ENCODE data around the gene DDX10.
"Not testable (repeated sequence)": the region's sequence is repeated elsewhere in the genome, so short reads cannot be mapped to it uniquely, and the experiment has no call there.

Gene DDX10

DNA sequence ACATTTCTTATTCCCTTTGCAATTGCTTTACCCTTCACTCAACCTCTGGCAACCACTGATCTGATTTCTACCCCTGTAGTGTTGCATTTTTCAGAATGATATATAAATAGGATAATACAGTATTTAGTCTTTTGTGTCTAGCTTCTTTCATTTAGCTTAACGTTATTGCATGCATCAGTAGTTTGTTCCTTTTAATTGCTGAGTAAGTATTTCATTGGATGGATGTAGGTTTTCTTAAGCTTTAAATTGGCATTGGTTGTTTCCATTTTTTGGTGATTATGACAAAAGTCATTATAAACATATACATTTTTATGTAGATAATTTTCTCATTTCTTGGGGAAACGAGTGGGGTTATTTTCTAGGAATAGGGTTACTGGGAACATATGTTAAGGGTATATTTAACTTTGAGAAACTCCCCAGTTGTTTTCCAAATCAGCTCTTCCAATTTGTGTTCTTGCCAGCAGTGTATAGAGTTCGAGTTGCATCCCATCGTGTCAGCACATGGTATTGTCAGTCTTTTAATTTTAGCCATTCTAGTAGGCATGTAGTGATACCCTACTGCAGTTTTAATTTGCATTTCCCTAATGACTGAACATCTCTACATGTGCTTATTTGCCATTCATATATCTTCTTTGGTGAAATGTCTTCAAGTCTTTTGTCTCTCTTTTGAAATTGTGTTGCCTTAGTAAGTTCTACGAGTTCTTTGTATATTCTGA lies 60.3 kb downstream of the DDX10 start:
- DNase-seq = no peak

DNA sequence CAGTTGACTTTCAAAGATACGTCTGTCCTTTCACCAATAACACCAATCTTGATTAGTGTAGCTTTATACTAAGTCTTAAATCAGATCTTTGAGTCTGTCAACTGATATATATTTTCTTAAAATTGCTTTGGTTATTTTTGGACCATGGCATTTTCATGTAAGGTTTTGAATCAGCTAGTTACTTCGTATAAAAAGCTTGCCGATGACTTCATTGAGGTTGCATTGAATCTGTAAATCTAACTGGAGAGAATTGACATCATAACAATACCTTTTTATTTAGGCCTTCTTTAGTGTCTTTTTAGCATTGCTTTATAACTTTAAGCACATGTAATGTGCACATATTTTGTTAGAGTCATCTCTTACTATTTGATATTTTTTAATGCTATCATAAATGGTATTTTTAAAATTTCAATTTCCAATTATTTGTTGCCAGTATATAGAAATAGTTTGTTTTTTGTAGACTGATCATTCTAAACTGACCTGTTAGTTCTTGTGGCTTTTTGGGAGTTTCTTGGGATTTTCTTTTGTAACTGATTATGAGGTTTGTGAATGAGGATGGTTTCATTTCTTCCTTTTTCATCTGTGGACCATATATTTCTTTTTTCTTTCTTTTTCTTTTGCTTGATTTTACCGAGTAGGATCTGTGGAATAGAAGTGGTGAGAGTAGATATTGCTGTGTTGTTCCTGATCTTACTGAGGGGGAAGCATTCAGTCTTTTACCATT lies 61.4 kb downstream of the DDX10 start:
- no peak for DNase-seq

DNA sequence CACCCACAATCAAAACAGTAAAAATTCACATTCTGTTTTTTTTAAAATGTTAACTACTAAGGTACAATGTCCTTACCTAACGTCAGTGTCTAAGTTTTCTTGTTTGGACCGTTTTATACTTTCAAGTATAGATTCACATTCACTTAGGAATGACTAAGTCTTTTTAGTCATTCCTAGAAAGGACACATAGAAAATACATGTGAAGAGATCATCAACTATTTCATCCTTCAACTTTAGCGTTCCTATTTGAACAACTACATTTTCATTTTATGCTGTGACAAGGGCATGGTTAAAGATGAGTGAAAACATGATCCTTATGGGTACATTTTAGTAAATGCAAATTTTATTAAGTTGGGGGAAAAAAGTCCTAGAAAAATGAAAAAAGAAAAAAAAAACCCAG lies 62.8 kb downstream of the DDX10 start:
- no peak for DNase-seq

DNA sequence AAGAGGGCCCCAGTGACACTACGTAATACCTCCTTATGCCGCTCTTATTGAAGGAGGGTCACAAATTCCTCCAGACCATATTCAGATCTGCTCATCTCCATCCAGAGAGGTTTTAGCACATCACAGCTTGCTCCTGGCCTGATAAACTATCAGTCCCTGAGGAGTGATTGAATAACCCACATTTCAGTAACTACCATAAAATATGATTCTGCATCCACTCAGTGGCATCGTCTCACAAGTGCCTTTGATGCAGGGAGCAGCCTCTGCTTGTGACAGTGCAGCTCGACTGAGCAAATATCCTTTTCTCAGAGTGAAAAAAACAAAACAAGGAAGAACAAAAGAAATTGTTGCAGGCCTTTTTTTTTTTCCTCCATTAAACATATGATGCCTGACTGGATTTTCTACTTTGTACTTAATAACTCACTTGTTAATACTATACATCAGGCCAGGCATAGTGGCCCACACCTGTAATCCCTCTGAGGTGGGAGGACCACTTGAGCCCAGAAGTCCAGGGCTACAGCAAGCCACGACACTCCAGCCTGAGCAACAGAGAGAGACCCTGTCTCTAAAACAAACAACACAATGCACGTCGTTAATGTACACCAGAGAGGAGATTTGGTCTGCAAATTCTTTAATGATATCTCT lies 64.5 kb downstream of the DDX10 start:
- DNase-seq = no peak

DNA sequence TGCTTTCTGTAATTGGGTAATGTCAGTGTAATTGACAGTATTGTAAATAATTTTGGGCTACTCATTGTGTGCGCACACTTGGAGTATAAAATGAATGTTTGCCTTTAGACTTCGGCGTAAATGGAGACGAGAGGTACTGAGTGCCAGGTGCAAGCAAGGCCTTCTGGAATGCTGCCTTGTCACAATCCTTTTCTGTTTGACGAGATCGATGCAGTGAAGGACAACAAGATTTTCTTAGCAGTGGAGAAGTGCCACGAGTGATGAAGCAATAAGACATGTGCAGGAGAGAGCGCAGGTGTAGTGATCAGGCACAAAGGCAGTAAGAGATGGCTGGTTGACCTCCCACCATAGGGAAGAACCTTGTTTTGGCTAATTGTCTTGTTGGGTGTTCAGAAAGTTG lies 67.5 kb downstream of the DDX10 start:
- no peak for DNase-seq

DNA sequence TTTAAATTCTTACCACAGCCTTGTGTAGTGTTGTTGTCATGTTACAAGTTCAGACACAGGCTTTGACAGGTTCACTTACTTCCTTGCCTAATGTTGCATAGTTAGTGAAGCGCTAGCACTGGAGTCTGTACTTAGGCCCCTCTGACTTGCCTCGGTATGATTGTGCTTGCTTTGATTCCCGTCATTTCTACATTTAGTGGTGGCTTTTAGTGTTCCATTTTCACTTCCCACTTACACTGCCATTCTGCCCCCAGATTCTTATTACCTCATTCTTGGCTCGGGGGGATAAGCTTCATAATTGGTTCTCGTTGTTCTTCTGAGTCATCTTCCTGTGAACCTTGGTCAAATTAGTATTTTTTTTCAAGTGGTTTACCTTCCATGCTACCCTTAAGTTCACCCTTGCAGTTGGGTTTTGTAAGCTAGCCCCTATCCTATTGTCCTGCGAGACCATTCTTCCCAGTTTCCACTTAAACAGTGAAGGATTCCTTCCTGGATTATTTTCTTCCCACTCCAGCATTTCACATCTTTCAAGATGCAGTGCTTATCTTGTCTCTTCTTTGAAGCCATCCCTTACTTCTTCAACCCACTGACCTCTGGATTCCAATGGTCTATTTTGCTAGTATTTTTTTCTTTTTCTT lies 68.7 kb downstream of the DDX10 start:
- no peak for DNase-seq

DNA sequence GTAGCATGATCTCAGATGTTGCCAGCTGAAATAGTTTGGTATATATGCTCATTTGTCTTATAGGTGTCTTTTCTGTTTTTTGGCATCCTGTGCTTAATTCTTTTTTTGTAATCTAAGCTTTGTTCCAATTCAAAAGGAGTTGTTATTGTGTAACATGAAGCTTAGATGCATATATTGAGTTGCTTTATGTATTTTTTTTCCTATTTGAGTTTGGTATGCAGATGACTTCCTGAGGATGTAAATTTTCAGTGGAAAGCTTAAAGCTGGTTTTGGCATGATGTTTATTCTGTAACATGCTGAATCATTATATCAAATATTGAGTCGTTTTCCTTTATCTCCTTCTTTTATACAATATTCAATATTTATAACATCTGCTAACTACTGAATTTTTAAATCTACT lies 69.4 kb downstream of the DDX10 start:
- DNase-seq = no peak

DNA sequence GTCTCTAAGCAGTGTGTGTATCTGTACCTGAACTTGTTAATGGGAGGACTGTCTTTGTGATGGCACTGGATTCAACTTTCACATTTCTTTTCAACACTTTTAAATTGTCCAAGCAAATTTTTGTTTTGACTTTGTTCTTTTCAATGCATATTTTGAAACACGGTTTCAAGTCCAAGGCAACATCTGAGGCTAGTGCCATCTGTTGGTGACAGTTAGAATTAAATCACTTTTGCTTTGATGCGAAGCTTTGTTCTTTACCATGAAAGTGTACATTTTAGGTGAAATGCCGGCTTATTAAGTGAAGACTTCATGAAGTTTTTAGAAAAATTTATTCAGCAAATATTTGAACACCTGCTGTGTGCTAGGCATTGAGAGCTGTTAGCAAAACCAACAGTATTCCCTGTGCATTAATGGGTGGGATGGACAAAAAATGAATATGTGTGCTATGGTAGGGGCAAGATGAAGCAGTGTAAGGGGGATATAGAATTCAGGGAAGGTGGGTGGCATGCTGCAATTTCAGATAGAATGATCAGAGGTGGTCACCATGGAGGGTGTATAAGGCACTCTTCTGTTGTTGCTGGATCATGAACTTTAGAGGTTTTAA lies 70.2 kb downstream of the DDX10 start:
- DNase-seq = no peak

DNA sequence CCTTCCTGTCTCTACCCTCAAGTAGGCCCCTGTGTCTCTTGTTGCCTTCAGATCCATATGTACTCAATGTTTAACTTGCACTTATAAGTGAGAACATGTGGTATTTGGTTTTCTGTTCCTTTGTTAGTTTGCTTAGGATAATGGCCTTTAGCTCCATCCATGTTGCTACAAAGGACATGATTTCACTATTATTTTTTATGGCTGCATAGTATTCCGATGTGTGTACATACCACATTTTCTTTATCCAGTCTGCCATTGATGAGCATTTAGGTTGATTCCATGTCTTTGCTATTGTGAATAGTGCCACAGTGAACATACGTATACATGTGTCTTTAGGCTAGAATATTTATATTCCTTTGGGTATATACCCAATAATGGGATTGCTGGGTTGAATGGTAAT lies 75.3 kb downstream of the DDX10 start:
- DNase-seq = not testable (repeated sequence)

DNA sequence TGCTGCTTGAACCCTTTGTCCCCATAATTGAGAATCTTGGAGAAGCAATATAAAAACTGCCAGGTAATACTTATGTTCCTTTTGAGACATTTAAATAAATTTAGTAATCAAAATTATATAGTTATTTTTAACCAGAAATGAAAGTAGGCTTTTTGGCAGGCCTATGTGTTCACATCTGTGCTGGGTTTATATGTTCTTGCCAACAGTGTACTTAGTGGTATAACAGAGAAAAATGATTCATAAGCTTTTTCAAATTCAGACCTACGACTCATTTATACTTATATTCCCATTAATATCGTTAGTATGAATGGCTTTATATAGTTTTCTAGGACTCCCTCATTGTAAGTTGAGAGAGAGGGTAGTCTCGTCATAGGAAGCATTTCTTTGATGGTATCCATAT lies 79.0 kb downstream of the DDX10 start:
- no peak for DNase-seq

DNA sequence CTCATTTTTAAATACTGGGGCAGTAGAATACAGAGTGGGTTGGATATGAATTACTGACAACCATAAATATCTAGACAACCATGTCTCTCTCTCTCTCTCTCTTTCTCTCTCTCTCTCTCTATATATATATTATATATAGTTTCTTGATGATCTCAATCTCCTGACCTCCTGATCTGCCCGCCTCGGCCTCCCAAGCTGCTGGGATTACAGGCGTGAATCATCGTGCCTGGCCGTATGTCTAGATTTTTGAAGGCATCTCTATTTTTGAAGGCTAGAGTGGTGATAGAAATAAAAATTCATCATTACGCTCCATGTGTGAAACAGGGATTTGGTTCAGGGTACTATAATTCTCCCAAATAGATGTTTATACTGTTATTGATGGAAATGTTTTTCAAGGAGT lies 84.1 kb downstream of the DDX10 start:
- no peak for DNase-seq

DNA sequence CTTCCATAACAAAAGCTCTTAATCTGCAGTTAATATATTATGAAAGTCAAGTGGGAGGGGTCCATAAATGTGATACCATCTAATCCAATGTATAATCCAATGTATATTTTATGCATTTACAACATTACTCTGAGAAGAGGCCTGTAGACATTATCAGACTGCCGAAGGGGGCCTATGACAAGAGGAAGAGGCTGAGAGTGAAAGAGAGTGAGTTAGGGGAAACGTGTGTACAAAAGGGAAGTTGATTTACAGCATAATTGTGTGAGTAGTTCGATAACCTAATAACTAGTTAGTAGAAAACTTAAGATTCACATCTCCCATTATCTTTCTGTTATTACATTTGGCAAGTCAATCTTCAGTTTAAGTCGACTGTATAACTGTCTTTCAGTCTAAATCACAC lies 86.6 kb downstream of the DDX10 start:
- DNase-seq = no peak

DNA sequence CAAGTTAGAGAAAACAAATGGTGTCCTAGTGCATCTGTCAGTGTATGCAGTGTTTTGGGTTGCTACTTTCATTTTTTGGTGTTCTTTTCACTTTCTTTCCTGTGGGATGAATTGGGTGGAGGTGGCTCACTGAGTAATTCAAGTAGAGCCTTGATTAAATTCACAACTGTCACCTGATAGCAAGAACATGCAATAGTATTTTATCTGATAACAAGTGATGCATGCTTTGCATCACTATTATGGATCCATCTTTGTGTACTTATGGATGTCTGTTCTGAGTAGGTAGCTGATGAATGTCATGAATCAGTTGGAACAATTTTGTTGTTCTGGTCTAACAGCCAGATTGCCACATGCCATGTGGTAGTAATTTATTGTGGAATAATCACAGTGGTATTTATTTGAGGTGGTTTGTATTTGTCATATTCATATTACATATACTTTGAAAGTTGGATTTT lies 87.5 kb downstream of the DDX10 start:
- DNase-seq = no peak

DNA sequence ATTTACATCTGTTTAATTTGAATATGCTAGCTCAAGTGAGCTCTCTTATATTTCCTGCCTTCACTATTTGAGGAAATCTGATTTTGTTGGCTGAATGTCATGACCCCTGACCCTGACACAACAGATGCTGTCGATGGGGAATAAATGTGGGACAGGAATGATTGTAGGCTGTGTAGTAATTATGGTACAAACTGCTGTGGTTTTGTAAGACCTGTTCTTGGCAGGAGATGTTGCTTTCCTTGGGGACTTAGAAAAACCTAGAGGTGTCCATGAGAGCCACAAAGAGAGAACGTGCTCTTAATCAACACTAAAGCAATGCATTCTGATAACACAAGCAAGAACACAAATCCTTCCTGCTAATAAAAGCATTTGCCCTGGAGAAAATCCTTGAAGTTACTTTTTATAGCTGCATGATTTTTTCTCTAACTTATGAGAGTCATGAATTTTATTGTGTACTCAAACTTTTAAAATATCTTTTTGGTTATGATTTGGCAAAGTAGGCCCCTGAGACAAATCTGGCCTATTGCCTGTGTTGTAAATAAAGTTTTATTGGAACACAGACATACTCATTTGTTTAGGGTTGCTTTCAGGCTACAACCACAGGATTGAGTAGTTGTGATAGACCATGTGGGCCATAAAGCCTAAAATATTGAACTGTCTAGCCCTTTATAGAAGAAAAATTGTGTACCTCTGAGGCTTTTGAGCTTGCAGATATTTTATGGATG lies 90.2 kb downstream of the DDX10 start:
- DNase-seq = no peak

DNA sequence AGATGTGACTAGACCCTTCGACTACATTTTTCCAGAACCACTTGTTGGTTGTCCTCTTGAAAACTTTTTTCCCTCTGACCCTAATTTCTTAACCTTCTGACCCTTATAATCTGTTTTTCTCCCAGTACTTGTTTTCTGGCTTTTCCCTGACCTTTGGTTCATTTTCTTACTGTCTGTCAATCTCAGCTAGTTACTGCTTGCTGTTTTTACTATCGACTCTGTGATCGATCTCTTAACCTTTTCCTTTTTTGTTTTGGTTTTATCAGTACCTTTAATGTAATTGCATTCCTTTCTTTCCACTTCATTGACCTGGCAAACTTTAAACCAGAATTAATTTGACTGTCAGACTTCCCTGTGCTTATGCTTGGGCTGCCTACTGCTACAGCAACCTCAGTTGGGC lies 92.8 kb downstream of the DDX10 start:
- DNase-seq = no peak

DNA sequence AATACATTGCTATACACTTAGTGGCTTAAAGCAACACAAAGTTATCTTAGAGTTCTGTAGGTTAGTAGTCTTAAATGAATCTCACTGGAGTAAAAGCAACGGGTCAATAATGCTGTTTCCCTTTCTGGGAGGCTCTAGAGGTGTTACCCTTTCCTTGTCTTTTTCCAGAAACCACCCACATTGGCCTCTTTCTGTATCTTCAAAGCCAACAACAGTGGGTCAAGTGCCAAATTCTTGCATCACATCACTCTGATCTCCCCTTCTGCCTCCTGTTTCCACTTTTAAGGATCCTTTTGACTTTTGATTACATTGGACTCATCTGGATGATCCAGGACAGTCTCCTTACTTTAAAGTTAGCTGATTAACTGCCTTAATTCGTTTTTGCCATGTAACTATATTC lies 93.6 kb downstream of the DDX10 start:
- DNase-seq = no peak

DNA sequence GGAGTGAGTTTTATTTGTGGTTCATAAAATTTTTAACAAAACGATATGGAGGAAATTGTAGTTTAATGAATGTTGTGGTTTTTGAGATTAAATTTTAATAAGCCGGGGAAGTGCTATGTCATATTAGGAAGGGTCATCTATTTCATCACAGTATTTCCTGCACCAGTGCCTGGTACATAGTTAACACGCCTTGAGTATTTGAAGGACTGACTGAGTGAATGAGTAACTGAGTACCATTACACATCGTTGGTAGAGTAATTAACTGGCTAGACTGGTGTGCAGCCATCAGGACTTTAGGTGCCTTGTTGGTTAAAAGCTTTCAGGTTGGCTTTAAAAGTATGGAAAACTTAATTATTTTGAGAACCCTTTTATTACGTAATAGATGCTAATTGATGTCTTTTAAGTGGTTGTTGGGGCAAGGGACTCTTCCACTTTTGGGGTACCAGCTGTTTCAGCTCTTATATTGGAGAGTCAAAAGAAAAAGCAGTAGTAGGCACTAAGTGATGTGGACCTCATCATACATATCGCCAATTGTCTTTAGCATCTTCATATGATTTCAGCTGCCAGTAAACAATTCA lies 101.8 kb downstream of the DDX10 start:
- DNase-seq = no peak

DNA sequence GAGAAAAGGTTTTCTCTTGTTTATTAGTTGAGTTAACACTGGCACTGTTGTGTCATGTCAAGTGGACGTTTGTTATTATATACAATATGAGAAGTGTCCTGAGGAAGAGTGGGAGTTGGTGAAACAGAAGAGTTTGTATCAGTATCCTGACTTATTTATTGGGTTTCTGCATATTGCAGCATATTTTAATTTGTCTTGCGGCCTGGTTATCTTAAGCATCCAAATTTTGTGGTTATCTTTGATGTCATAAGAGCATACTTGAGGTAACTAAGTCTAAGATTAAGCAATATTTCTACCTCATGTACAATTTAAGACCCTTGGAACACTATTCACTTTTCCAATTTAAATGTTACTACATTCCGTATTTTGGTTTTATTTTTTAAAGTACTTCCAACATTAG lies 103.5 kb downstream of the DDX10 start:
- no peak for DNase-seq

DNA sequence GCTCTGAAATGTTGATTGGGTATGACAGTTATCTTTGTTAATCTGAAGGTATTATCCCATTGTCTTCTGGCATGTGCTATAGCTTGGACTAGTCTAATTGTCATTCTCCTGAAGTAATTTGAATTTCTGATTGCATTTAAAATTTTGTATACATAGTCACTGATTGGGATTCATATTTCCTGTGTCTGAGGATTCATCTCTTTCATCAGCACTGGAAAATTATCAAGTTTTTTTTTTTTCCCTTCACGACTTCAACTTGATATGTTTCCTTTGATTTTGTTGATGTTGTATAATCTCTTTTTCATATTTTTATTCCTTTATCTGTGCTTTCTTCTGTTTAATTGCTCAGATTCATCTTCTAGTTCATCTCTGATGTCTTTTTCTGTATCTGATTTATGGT lies 104.1 kb downstream of the DDX10 start:
- no peak for DNase-seq

DNA sequence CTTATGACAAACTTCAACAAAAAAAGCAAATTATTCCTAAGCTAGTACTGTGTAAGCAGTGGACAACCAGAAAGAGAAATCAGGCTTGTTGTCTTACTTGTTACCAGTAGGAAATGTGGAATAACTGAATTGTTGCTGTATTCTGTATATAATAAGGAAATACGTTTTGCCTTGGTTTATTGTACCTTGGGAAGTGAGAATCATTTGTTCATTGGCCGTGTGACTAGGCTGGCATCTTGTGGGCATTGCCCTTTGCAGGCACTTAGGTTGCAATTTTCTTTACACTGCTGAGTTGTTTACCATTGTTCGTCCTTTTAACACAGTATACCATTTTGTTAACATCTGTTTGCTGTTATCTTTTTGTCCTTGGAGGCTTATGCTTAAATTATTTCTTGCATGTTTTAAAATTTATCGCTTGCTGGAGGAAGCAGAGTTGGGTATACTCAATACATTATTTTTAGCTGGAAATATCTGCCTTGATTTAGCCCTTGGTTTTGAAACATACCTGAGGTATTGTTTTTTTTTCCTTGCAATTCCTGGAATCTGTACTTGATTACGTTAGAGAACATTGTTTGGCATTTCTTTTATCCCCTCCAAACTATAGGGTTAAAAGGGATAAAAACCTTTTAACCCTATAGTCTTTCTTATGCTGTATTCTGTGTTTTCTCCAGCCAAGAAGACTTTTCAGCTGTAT lies 109.3 kb downstream of the DDX10 start:
- no peak for DNase-seq

DNA sequence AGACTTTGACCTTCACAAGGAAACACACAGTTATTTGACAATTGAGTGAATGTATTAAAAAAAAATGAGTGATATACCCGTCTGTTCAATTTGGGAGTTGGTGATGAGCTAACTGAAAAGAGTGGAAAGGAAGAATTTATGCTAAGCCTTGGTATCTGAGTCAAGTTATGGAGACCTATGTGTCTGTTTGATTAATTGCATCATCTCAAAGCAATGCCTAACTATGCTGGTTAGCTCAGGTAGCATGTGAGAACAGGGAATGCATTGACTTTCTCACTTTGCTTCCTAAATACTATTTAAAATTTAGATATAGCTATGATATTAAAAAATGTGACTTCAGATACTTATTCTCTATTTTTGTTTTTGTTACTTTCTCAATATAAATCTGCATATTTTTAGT lies 110.5 kb downstream of the DDX10 start:
- no peak for DNase-seq

DNA sequence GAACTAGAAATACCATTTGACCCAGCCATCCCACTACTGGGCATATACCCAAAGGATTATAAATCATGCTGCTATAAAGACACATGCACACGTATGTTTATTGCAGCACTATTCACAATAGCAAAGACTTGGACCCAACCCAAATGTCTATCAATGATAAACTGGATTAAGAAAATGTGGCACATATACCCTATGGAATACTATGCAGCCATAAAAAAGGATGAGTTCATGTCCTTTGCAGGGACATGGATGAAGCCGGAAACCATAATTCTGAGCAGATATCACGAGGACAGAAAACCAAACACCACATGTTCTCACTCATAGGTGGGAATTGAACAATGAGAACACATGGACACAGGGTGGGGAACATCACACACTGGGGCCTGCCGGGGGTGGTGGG lies 114.3 kb downstream of the DDX10 start:
- DNase-seq = not testable (repeated sequence)
